ENCODE data around the gene PTPRM. TPM values are rescaled to one million over a fixed set of nuclear protein-coding genes. Genes with fewer than 3 reads are reported as not detected.

The PTPRM gene
- total and polyA plus RNA-seq, 2 of the 4 experiments (the other 2 are of a cell fraction), result 28.3 to 51.2 TPM

GRCh38 chr18:8165095-8165494 is 598.0 kb downstream of the PTPRM start:
- Histone ChIP-seq H3K79me1 (ENCODE audit: low read depth in 1 of 2, low read length in 2 of 2) (peaks cover 0 to 2% of the 10 kb centered on the region in 2 experiments; a peak in 1 of 4 replicates), H3K18ac (ENCODE audit: low read depth, low read length) (no peak overlapping the region), H2AK9ac (replicated peaks; ENCODE audit: low read depth, low read length, poor library complexity) (no peak overlapping the region), H3K4me2 (ENCODE audit: low read depth, low read length) (no peak overlapping the region), H3K23ac (ENCODE audit: low read depth, low read length) (no peak overlapping the region), H4K5ac (ENCODE audit: low read depth, low read length) (no peak overlapping the region), H3K36me3 (ENCODE audit: control insufficient read depth, insufficient read depth, low read length) (peaks cover 1% of the 10 kb centered on the region; the same call in 1 of the 2 replicates), H3K27me3 (ENCODE audit: control insufficient read depth, insufficient read depth, low read length) (no peaks in the 10 kb centered on the region), H2BK20ac (ENCODE audit: low read depth, low read length) (no peak overlapping the region), H2BK5ac (ENCODE audit: low read depth, low read length, poor library complexity, severe bottlenecking) (no peak overlapping the region), H3K9me1 (ENCODE audit: insufficient read depth, low read length) (peaks cover 3% of the 10 kb centered on the region; the same call in 1 of the 2 replicates), H3K56ac (ENCODE audit: extremely low read depth, insufficient read depth, low read length) (no peak overlapping the region), H2AK5ac (ENCODE audit: low read depth, low read length) (no peak overlapping the region), H2AFZ (replicated peaks; ENCODE audit: low read length, poor library complexity) (no peak overlapping the region), H3K4ac (ENCODE audit: low read depth, low read length) (no peak overlapping the region), H3K9ac (ENCODE audit: low read depth, low read length) (no peak overlapping the region), H2BK15ac (ENCODE audit: low read depth, low read length) (no peak overlapping the region), H4K91ac (ENCODE audit: insufficient read depth, low read depth, low read length) (no peak overlapping the region), H3K4me1 (ENCODE audit: control insufficient read depth, insufficient read depth, low read length) (no peaks in the 10 kb centered on the region), H3K14ac (replicated peaks; ENCODE audit: low read depth, low read length) (no peak overlapping the region), H2BK120ac (ENCODE audit: low read depth, low read length) (no peak overlapping the region), H3K4me3 (ENCODE audit: insufficient read depth, low read depth, low read length) (no peak overlapping the region), H4K20me1 (ENCODE audit: insufficient read depth, low read length) (no peaks in the 10 kb centered on the region), H3K27ac (ENCODE audit: insufficient read depth, low read length) (no peak overlapping the region), H4K8ac (ENCODE audit: low read depth in 2 of 2, low read length in 2 of 2) (no peak overlapping the region), H3K9me3 (ENCODE audit: control insufficient read depth, insufficient read depth, low read length) (no peaks in the 10 kb centered on the region)
- CTCF ChIA-PET, result no interaction called here
- TF ChIP-seq, protein P1, sequence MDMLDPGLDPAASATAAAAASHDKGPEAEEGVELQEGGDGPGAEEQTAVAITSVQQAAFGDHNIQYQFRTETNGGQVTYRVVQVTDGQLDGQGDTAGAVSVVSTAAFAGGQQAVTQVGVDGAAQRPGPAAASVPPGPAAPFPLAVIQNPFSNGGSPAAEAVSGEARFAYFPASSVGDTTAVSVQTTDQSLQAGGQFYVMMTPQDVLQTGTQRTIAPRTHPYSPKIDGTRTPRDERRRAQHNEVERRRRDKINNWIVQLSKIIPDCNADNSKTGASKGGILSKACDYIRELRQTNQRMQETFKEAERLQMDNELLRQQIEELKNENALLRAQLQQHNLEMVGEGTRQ (IDR thresholded peaks at IDR 0.05; ENCODE audit: low read depth, low read length), result no peak
- TF ChIP-seq MAFK (IDR thresholded peaks at IDR 0.05; ENCODE audit: low read depth, low read length) (no peak), RFX5 (IDR thresholded peaks at IDR 0.05; ENCODE audit: low read depth, low read length) (no peak), BHLHE40 (IDR thresholded peaks at IDR 0.05; ENCODE audit: low read depth, low read length) (no peak), NFE2L2 (IDR thresholded peaks at IDR 0.05; ENCODE audit: low read depth, low read length) (no peak), SMC3 (IDR thresholded peaks at IDR 0.05; ENCODE audit: low read depth, low read length) (no peak), FOS (IDR thresholded peaks at IDR 0.05; ENCODE audit: low read depth, low read length) (no peak), CEBPB (IDR thresholded peaks at IDR 0.05; ENCODE audit: low read depth, low read length) (no peak), MAZ (IDR thresholded peaks at IDR 0.05; ENCODE audit: borderline replicate concordance, low read depth, low read length) (no peak), CHD1 (IDR thresholded peaks at IDR 0.05; ENCODE audit: low read depth, low read length) (no peak), POLR2A (IDR thresholded peaks at IDR 0.05; ENCODE audit: low read depth, low read length) (no peak), RCOR1 (IDR thresholded peaks at IDR 0.05; ENCODE audit: insufficient replicate concordance, low read length) (no peak), ELK1 (IDR thresholded peaks at IDR 0.05; ENCODE audit: borderline replicate concordance, low read depth, low read length) (no peak), MXI1 (IDR thresholded peaks at IDR 0.05; ENCODE audit: borderline replicate concordance, low read depth, low read length) (no peak), RAD21 (IDR thresholded peaks at IDR 0.05; ENCODE audit: low read length) (no peak)
- TF ChIP-seq, protein P2, sequence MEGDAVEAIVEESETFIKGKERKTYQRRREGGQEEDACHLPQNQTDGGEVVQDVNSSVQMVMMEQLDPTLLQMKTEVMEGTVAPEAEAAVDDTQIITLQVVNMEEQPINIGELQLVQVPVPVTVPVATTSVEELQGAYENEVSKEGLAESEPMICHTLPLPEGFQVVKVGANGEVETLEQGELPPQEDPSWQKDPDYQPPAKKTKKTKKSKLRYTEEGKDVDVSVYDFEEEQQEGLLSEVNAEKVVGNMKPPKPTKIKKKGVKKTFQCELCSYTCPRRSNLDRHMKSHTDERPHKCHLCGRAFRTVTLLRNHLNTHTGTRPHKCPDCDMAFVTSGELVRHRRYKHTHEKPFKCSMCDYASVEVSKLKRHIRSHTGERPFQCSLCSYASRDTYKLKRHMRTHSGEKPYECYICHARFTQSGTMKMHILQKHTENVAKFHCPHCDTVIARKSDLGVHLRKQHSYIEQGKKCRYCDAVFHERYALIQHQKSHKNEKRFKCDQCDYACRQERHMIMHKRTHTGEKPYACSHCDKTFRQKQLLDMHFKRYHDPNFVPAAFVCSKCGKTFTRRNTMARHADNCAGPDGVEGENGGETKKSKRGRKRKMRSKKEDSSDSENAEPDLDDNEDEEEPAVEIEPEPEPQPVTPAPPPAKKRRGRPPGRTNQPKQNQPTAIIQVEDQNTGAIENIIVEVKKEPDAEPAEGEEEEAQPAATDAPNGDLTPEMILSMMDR (conservative IDR thresholded peaks at IDR 0.05; ENCODE audit: low read depth, low read length), result no peak
- ATAC-seq (ENCODE audit: low read depth) (no peak), DNase-seq (no peak)
- POLR2A ChIA-PET (ENCODE audit: unreplicated experiment), result no interaction called here
- no TSS peak for BruUV-seq (replicated peaks)
- intact Hi-C loops (cut with micrococcal nuclease), result no loop called here
- 100% methylated on average over 2 of the region's 6 CpGs; no CpG with 5 or more reads in 1 of the 2 experiments for WGBS, 2 experiments (ENCODE audit: extremely low coverage in 2 of 2, insufficient read length in 1 of 2)
- dilution Hi-C loops (cut with HindIII; ENCODE audit: low sequenced_read_pairs, unreplicated experiment), result no loop called here
- in situ Hi-C loops (cut with MboI; ENCODE audit: low sequenced_read_pairs), result no loop called here
